K562 (cell line): ENCODE results near the gene SLC39A11.

Source experiments
- CHD2 ChIP-seq: IDR thresholded peaks from 2 replicates; pipeline ENCODE4 v1.6.1; 2011; ENCODE audit warnings: low read depth, low read length
- EZH2 ChIP-seq: IDR thresholded peaks from 2 replicates; pipeline ENCODE4 v1.6.1; 2012; ENCODE audit warnings: low read depth, mild to moderate bottlenecking, inconsistent platforms, low read length, borderline replicate concordance
- POLR2AphosphoS5 ChIP-seq: IDR thresholded peaks from 2 replicates; pipeline ENCODE4 v1.6.1; 2011; ENCODE audit warnings: mild to moderate bottlenecking, low read depth, low read length, moderate library complexity; ENCODE audit not compliant: control insufficient read depth, insufficient read depth
- TAF1 ChIP-seq: IDR thresholded peaks from 2 replicates; pipeline ENCODE4 v1.6.1; 2011; ENCODE audit warnings: mild to moderate bottlenecking, low read length, moderate library complexity; ENCODE audit not compliant: insufficient read depth, control insufficient read depth, severe bottlenecking; ENCODE audit errors: extremely low read depth

DNA sequence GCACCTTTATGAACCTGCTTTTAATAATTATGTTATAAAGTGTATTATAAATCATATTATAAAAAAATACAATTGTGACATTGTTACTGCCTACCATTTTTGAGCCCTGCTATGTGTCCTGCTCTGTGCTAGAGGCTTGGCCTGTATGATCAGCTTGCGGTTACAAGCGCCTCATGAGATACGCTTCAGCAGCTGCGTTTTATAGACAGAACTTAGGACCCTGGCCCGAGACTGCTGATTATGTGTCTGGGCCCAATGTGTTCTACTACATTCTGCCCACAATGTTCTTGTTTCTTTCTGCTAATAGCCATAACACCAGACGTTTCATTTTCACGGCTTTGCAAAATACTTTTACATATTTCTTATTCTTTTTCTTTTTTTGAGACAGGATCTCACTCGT lies 395.8 kb downstream of the SLC39A11 start:
- TF ChIP-seq POLR2AphosphoS5 (no peak), EZH2 (no peak), CHD2 (no peak), TAF1 (no peak)
